Smooth muscle cell of the brain vasculature (primary cell): ENCODE data around the gene SDK2.

Experiments used
- DNase-seq: peaks from one replicate; pipeline ENCODE4 v3.0.0-alpha.2; 2012; ENCODE audit warnings: low read depth, low spot score

The SDK2 gene

GRCh38 chr17:73508057-73508930 lies 136.0 kb downstream of the SDK2 start:
- DNase-seq, result no peak

- no peak for DNase-seq
Measured at GRCh38 chr17:73506470-73507435, 137.5 kb downstream of the SDK2 start.

- no peak for DNase-seq
Measured at GRCh38 chr17:73503560-73503959, 140.7 kb downstream of the SDK2 start.

- DNase-seq, result no peak
Measured at GRCh38 chr17:73500414-73500999, 143.7 kb downstream of the SDK2 start.

GRCh38 chr17:73498886-73499554 lies 145.2 kb downstream of the SDK2 start:
- DNase-seq, result no peak

- no peak for DNase-seq
Measured at GRCh38 chr17:73498176-73498575, 146.1 kb downstream of the SDK2 start.

- no peak for DNase-seq
Measured at GRCh38 chr17:73497721-73498120, 146.5 kb downstream of the SDK2 start.

- no peak for DNase-seq
Measured at GRCh38 chr17:73496232-73496631, 148.0 kb downstream of the SDK2 start.

- no peak for DNase-seq
Measured at GRCh38 chr17:73495641-73496040, 148.6 kb downstream of the SDK2 start.

GRCh38 chr17:73494950-73495349 lies 149.3 kb downstream of the SDK2 start:
- DNase-seq, result no peak

- DNase-seq, result no peak
Measured at GRCh38 chr17:73493956-73494926, 150.0 kb downstream of the SDK2 start.

GRCh38 chr17:73492821-73493814 lies 151.1 kb downstream of the SDK2 start:
- DNase-seq, result no peak

- DNase-seq, result no peak
Measured at GRCh38 chr17:73492125-73492820, 152.0 kb downstream of the SDK2 start.

- no peak for DNase-seq
Measured at GRCh38 chr17:73491648-73492047, 152.6 kb downstream of the SDK2 start.

- no peak for DNase-seq
Measured at GRCh38 chr17:73490851-73491250, 153.4 kb downstream of the SDK2 start.

GRCh38 chr17:73489991-73490390 lies 154.3 kb downstream of the SDK2 start:
- DNase-seq, result no peak

- no peak for DNase-seq
Measured at GRCh38 chr17:73489333-73489732, 154.9 kb downstream of the SDK2 start.

GRCh38 chr17:73485130-73485529 lies 159.1 kb downstream of the SDK2 start:
- no peak for DNase-seq
